ENCODE results near the gene GTF2H4.

DNA sequence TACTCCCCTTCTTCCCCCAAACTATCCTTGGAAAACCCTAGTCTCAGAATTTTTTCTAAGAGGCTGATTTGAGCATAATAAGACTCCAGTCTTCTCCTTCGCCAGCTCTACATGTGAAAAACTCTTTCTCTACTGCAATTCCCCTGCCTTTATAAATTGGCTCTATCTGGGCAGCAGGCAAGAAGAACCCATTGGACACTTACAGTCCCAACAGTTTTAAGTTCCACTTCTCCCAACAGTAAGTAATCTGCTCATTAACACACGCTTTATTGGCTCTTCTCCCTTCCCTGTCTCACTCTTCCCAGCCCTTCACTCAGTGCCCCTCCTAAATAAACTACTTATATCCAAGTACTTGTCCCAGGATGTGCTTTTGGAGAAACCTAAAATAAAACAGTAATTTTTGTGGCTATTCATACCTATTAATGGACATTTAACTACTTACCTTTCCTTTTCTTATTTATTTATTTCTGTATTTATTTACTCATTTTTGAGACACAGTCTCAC lies 34.8 kb upstream of the GTF2H4 start:
- TF ChIP-seq SUZ12 (IDR thresholded peaks at IDR 0.05; ENCODE audit: extremely low read depth, insufficient read depth, insufficient read length) (no peak), ZNF274 (IDR thresholded peaks at IDR 0.05; ENCODE audit: low read depth, low read length) (no peak), YY1 (IDR thresholded peaks at IDR 0.05; ENCODE audit: insufficient read depth, insufficient read length) (no peak)
